HepG2 (cell line): ENCODE results near the gene GNMT. TPM values are rescaled to one million over a fixed set of nuclear protein-coding genes. Genes with fewer than 3 reads are reported as not detected.

Experiments used
- FUBP1 ChIP-seq: sonication (generic); formaldehyde crosslinking; IDR thresholded peaks from 2 replicates; pipeline ENCODE4 v1.5.1; 2020; ENCODE audit warnings: missing genetic modification reagents, mild to moderate bottlenecking, borderline replicate concordance
- RAD21 ChIP-seq: fragments of 450-650 bp; formaldehyde crosslinking; IDR thresholded peaks from 2 replicates; pipeline ENCODE4 v1.5.0; 2020; ENCODE audit warnings: mild to moderate bottlenecking
- RBM39 ChIP-seq: fragments of 200-400 bp; formaldehyde crosslinking; IDR thresholded peaks from one replicate; pipeline ENCODE4 v1.6.1; 2018; ENCODE audit warnings: antibody characterized with exemption, mild to moderate bottlenecking, low read depth, low read length; ENCODE audit not compliant: poor library complexity, severe bottlenecking
- ZHX2 ChIP-seq, 2 experiments: sonication (generic) in 1 of 2; formaldehyde crosslinking in 1 of 2; IDR thresholded peaks; 2 replicates each; pipeline versions ENCODE4 v1.6.1 to v1.9.0; 2014 to 2022; ENCODE audit warnings: antibody characterized with exemption in 1 of 2, borderline replicate concordance in 1 of 2, inconsistent platforms in 1 of 2, low read depth in 1 of 2, missing genetic modification reagents in 1 of 2
- ZNF207 ChIP-seq: fragments of 450-650 bp; IDR thresholded peaks from 2 replicates; pipeline ENCODE4 v1.6.1; 2016; ENCODE audit warnings: antibody characterized with exemption, borderline replicate concordance
- ZNF558 ChIP-seq: sonication (generic); formaldehyde crosslinking; IDR thresholded peaks from 2 replicates; pipeline ENCODE4 v1.9.0; 2022; ENCODE audit warnings: mild to moderate bottlenecking, missing genetic modification reagents, borderline replicate concordance
- ZNF570 ChIP-seq: sonication (generic); formaldehyde crosslinking; IDR thresholded peaks from 2 replicates; pipeline ENCODE4 v1.4.0; 2020; ENCODE audit warnings: mild to moderate bottlenecking, missing genetic modification reagents, borderline replicate concordance
- ZNF609 ChIP-seq: sonication (generic); formaldehyde crosslinking; IDR thresholded peaks from 2 replicates; pipeline ENCODE4 v1.4.0; 2020; ENCODE audit warnings: mild to moderate bottlenecking, missing genetic modification reagents, borderline replicate concordance
- ZXDC ChIP-seq: sonication (generic); formaldehyde crosslinking; IDR thresholded peaks from 2 replicates; pipeline ENCODE4 v1.5.0; 2020; ENCODE audit warnings: mild to moderate bottlenecking, missing genetic modification reagents
- polyA plus RNA-seq, 8 experiments: library from polyadenylated mRNA; depleted of rRNA in 3 of 8; stranded (reverse) in 7 of 8; unstranded in 1 of 8; fragments of >200 nt; fragmentation: Illumina TruSeq in 4 of 8; extraction: Trizol in 4 of 8; gene quantifications; 2 replicates each; pipeline versions ENCODE4 v1.2.1 to v1.2.3, GENCODE V29; 2011 to 2016; ENCODE audit warnings: low read depth in 4 of 8, missing spikeins in 1 of 8, mixed read lengths in 1 of 8; ENCODE audit not compliant: insufficient read depth in 1 of 8
- total RNA-seq, 5 experiments: library from RNA; depleted of rRNA; stranded (reverse); fragments of >200 nt; fragmentation: Illumina TruSeq; extraction: Trizol; gene quantifications; 2 replicates each; pipeline ENCODE4 v1.2.3, GENCODE V29; 2016; ENCODE audit warnings: low read depth in 1 of 5

Gene GNMT
- total and polyA plus RNA-seq, 2 of the 13 experiments (the other 11 are each of a cell fraction or from before 2014, with no cell fraction given): 2.8 to 7.0 TPM

GRCh38 chr6:42938987-42939809, 21.4 kb upstream of the GNMT start (continued):
- TF ChIP-seq ZNF609 (CRISPR knock-in tag) (peak; percentile 95), FUBP1 (CRISPR knock-in tag) (no peak), ZXDC (no peak), RAD21 (peak; percentile 44; the same call in 1 of the 2 replicates), ZHX2 (IDR thresholded peaks at IDR 0.05; ENCODE audit: low read depth) (peak; percentile 65), ZHX2 (CRISPR knock-in tag; IDR thresholded peaks at IDR 0.05; ENCODE audit: borderline replicate concordance) (no peak), ZNF558 (CRISPR knock-in tag) (0 out of 2 replicates have a peak, but pooled peaks have one; percentile 33), RBM39 (no peak), ZNF207 (no peak), ZNF570 (CRISPR knock-in tag) (no peak)
